IPS-18a (cell line): ENCODE results near the gene TMCO1.
"Not testable (repeated sequence)": the region's sequence is repeated elsewhere in the genome, so short reads cannot be mapped to it uniquely, and the experiment has no call there.

Source experiments
- H3K27ac ChIP-seq: one replicate; pipeline ENCODE4 v1.5.1; 2013; ENCODE audit warnings: low read length
- H3K27me3 ChIP-seq: one replicate; pipeline ENCODE4 v1.6.1; 2013; ENCODE audit warnings: mild to moderate bottlenecking, low read length; ENCODE audit not compliant: control insufficient read depth, insufficient read depth
- H3K36me3 ChIP-seq: one replicate; pipeline ENCODE4 v1.6.1; 2013; ENCODE audit warnings: low read depth, low read length; ENCODE audit not compliant: control insufficient read depth
- H3K4me1 ChIP-seq: one replicate; pipeline ENCODE4 v1.6.1; 2013; ENCODE audit warnings: low read depth, low read length; ENCODE audit not compliant: control insufficient read depth
- H3K4me3 ChIP-seq: one replicate; pipeline ENCODE4 v1.5.1; 2013; ENCODE audit warnings: low read length
- H3K9ac ChIP-seq: one replicate; pipeline ENCODE4 v1.6.1; 2013; ENCODE audit warnings: mild to moderate bottlenecking, low read length, moderate library complexity
- H3K9me3 ChIP-seq: one replicate; pipeline ENCODE4 v1.6.1; 2013; ENCODE audit warnings: low read depth, low read length; ENCODE audit not compliant: control insufficient read depth

Gene TMCO1

GRCh38 chr1:165778197-165778596 lies 9.5 kb upstream of the TMCO1 start:
- H3K4me3 ChIP-seq, H3K9me3 ChIP-seq, H3K27ac ChIP-seq, H3K4me1 ChIP-seq, H3K9ac ChIP-seq, H3K27me3 ChIP-seq, H3K36me3 ChIP-seq: not testable (repeated sequence)

- no peak overlapping the region for H3K27ac ChIP-seq
- H3K27me3 ChIP-seq, result no peaks in the 10 kb centered on the region
- no peaks in the 10 kb centered on the region for H3K9me3 ChIP-seq
Measured at GRCh38 chr1:165773324-165773965, 4.8 kb upstream of the TMCO1 start.

DNA sequence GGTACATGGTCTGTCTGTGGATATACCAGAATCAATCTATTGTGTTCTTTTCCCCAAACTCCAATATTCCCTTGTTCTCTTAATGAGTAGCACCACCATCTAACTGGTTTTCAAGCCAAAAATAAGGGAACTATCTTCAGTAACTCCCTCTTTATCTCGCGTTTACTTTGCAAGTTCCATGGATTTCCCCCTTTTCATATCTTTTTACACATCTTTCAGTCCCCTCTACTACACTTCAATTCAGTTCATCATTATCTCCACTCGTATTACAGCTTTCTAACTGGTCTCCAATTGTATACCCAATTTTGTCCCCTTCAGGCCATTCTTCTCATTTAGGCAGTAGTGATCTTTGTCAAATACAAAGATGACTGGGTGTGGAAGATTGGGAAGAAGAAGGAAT lies 4.1 kb upstream of the TMCO1 start:
- Histone ChIP-seq H3K9ac (no peak overlapping the region), H3K9me3 (no peaks in the 10 kb centered on the region), H3K4me3 (no peak overlapping the region), H3K4me1 (no peaks in the 10 kb centered on the region), H3K27me3 (no peaks in the 10 kb centered on the region), H3K36me3 (no peaks in the 10 kb centered on the region), H3K27ac (no peak overlapping the region)

More at GRCh38 chr1:165773324-165773965, 4.8 kb upstream of the TMCO1 start:
- Histone ChIP-seq H3K4me3 (no peak overlapping the region), H3K9ac (no peak overlapping the region), H3K4me1 (no peaks in the 10 kb centered on the region), H3K36me3 (no peaks in the 10 kb centered on the region)

GRCh38 chr1:165764277-165764676 lies 4.4 kb downstream of the TMCO1 start:
- Histone ChIP-seq H3K9me3 (no peaks in the 10 kb centered on the region), H3K9ac (no peak overlapping the region), H3K36me3 (peaks cover 6% of the 10 kb centered on the region), H3K4me1 (no peaks in the 10 kb centered on the region), H3K4me3 (no peak overlapping the region), H3K27me3 (no peaks in the 10 kb centered on the region), H3K27ac (no peak overlapping the region)

GRCh38 chr1:165763442-165763841 lies 5.2 kb downstream of the TMCO1 start:
- H3K9me3 ChIP-seq, result no peaks in the 10 kb centered on the region
- H3K4me3 ChIP-seq, result no peak overlapping the region
- H3K27ac ChIP-seq, result no peak overlapping the region
- no peak overlapping the region for H3K9ac ChIP-seq
- H3K36me3 ChIP-seq, result peaks cover 9% of the 10 kb centered on the region
- no peaks in the 10 kb centered on the region for H3K27me3 ChIP-seq
- no peaks in the 10 kb centered on the region for H3K4me1 ChIP-seq

DNA sequence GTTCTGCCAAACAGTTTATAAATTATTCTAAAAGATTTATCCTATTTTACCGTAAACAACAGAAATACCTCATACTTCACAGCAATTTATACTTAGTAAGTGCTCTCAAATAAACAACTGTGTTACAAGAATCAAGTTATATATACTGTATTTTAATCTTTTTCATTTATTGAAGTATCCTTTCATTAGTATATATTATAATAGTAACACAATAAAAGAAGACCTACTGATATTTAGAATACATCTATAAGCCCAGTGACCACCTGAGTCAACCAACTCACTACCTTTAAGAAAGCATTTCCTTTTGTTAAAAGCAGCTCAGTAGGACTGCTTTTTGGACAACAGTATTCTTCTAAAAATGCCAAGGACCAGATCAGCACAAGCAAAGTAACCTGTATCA lies 5.9 kb downstream of the TMCO1 start:
- Histone ChIP-seq H3K27me3 (no peaks in the 10 kb centered on the region), H3K27ac (no peak overlapping the region), H3K9ac (no peak overlapping the region), H3K36me3 (peaks cover 9% of the 10 kb centered on the region), H3K4me1 (no peaks in the 10 kb centered on the region), H3K9me3 (no peaks in the 10 kb centered on the region), H3K4me3 (no peak overlapping the region)

DNA sequence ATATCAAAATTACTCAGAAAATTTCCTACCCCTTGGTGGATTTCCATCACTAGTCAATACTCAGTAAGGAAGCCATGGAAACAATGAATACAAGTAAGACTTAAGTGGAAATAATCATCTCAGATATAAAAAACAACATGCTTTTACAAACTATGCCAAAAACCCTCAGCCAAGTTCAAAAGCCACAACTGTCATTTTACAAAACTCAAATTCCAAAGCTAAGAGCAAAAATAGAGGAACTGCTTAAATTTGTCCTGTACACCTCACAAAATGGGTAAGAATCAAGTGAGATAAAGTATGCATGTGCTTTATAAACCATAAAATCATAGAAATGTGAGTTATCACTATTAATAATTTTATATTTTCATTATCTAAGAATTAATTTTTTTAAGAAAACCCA lies 9.6 kb downstream of the TMCO1 start:
- Histone ChIP-seq H3K9ac (no peak overlapping the region), H3K9me3 (no peaks in the 10 kb centered on the region), H3K4me3 (no peak overlapping the region), H3K36me3 (peaks cover 3% of the 10 kb centered on the region), H3K27ac (no peak overlapping the region), H3K4me1 (no peaks in the 10 kb centered on the region), H3K27me3 (no peaks in the 10 kb centered on the region)

GRCh38 chr1:165755393-165756010 lies 13.2 kb downstream of the TMCO1 start:
- H3K4me3 ChIP-seq, result no peak overlapping the region
- H3K9me3 ChIP-seq, result no peaks in the 10 kb centered on the region
- H3K36me3 ChIP-seq, result peaks cover 15% of the 10 kb centered on the region
- no peak overlapping the region for H3K27ac ChIP-seq
- H3K4me1 ChIP-seq, result no peaks in the 10 kb centered on the region
- H3K9ac ChIP-seq, result no peak overlapping the region
- no peaks in the 10 kb centered on the region for H3K27me3 ChIP-seq

- Histone ChIP-seq H3K4me1 (no peaks in the 10 kb centered on the region), H3K36me3 (peaks cover 14% of the 10 kb centered on the region), H3K9ac (no peak overlapping the region), H3K4me3 (no peak overlapping the region), H3K9me3 (no peaks in the 10 kb centered on the region), H3K27me3 (no peaks in the 10 kb centered on the region), H3K27ac (no peak overlapping the region)
Measured at GRCh38 chr1:165753934-165754333, 14.7 kb downstream of the TMCO1 start.

DNA sequence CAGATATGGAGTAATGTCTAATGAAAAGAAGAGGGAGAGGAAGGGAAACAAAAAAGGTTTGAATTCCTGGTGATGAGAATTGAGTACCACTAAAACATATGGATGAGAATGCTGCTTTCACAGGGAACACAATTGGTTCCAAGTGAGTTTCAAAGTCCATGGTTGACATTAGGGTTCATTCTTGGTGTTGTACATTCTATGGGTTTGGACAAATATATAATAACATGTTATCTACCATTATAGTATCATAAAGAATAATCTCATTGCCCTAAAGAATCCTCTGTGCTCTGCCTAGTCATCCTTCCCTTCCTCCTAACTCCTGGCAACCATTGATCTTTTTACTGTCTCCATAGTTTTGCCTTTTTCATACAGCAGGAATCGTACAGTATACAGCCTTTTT lies 20.1 kb downstream of the TMCO1 start:
- H3K27ac ChIP-seq, result no peak overlapping the region
- H3K4me1 ChIP-seq, result no peaks in the 10 kb centered on the region
- H3K9ac ChIP-seq, result no peak overlapping the region
- H3K4me3 ChIP-seq, result no peak overlapping the region
- peaks cover 11% of the 10 kb centered on the region for H3K36me3 ChIP-seq
- H3K9me3 ChIP-seq, result no peaks in the 10 kb centered on the region
- H3K27me3 ChIP-seq, result no peaks in the 10 kb centered on the region

DNA sequence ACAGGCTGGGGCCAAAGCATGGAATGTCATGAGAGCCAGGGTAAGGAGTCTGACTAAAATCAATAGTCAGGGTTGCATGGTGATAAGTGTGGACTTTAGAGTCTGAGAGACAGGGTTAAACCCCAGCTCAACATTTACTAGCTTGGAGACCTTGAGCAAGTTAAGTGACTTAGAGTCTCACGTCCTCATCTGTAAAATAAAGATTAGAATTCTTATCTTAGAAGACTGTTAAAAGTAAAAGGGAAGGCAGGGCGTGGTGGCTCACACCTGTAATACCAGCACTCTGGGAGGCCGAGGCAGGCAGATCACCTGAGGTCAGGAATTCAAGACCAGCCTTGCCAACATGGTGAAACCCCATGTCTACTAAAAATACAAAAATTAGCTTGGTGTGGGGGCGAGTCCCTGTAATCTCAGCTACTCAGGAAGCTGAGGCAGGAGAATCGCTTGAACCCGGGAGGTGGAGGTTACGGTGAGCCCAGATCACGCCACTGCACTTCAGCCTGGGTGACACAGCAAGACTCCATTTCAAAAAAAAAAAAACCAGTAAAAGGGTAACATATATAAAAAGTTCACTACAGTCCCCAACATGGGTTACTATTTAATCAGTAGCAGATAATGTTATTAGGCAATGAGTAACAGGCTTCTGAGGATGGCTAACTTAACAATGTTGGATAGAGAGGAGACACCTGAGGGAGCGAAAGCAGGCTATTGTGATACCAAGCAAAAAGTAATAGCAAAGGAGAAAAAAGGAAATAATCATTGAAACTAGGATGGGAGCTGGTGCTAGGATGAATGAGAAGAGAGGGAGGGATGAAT lies 20.8 kb downstream of the TMCO1 start:
- H3K9me3 ChIP-seq, result no peaks in the 10 kb centered on the region
- H3K36me3 ChIP-seq, result peaks cover 8% of the 10 kb centered on the region
- no peak overlapping the region for H3K27ac ChIP-seq
- no peaks in the 10 kb centered on the region for H3K4me1 ChIP-seq
- H3K9ac ChIP-seq, result no peak overlapping the region
- no peaks in the 10 kb centered on the region for H3K27me3 ChIP-seq
- no peak overlapping the region for H3K4me3 ChIP-seq
